NCI-H146 treated with DMSO at 0.1 percent for 48 hours (cell line): ENCODE measurements around the gene LCE1F.

Experiments used
- DNase-seq: peaks from one replicate; lab custom pipeline; 2025; ENCODE audit not compliant: unreplicated experiment; lab: John Stamatoyannopoulos, UW

The LCE1F gene

GRCh38 chr1:152770411-152770810 lies 4.5 kb upstream of the LCE1F start:
- DNase-seq = no peak

GRCh38 chr1:152776361-152776760 lies 1.4 kb downstream of the LCE1F start:
- DNase-seq = no peak

GRCh38 chr1:152777510-152778137 lies 2.7 kb downstream of the LCE1F start:
- no peak for DNase-seq

GRCh38 chr1:152783095-152783494 lies 8.2 kb downstream of the LCE1F start:
- no peak for DNase-seq

- no peak for DNase-seq
These were observed 11.1 kb downstream of the LCE1F start, which contains the start of gene LCE1E for GRCh38 chr1:152786077-152786476. Gene LCE1E (plus strand): TSS chr1:152786257. CDS start chr1:152787300, 1,043 bp downstream.

GRCh38 chr1:152795686-152796085 lies 20.7 kb downstream of the LCE1F start:
- no peak for DNase-seq

GRCh38 chr1:152796421-152796820 lies 21.5 kb downstream of the LCE1F start, which contains the start of gene LCE1D:
Gene LCE1D (plus strand): TSS chr1:152796721. CDS start chr1:152797795, 1,074 bp downstream.
- DNase-seq = no peak

- no peak for DNase-seq
These were observed 26.4 kb downstream of the LCE1F start for GRCh38 chr1:152801333-152801732.

GRCh38 chr1:152806576-152806975 lies 31.6 kb downstream of the LCE1F start, which contains the start of gene LCE1C:
Gene LCE1C (minus strand): TSS chr1:152806651. CDS start chr1:152805478, 1,173 bp downstream.
- DNase-seq = no peak

GRCh38 chr1:152811050-152811449 lies 36.1 kb downstream of the LCE1F start:
- DNase-seq = no peak

GRCh38 chr1:152811671-152812070 lies 36.7 kb downstream of the LCE1F start, which contains the start of gene LCE1B:
Gene LCE1B (plus strand): TSS chr1:152811971. CDS start chr1:152812447, 476 bp downstream.
- DNase-seq = no peak

- DNase-seq = no peak
These were observed 42.4 kb downstream of the LCE1F start for GRCh38 chr1:152817309-152817708.

- DNase-seq = no peak
These were observed 48.4 kb downstream of the LCE1F start for GRCh38 chr1:152823294-152823693.

- DNase-seq = no peak
These were observed 50.0 kb downstream of the LCE1F start for GRCh38 chr1:152824964-152825363.
